ENCODE measurements around the gene MAOA.

GRCh38 chrX:43682726-43683125 is 26.6 kb downstream of the MAOA start:
- TF ChIP-seq CTCF (IDR thresholded peaks at IDR 0.05; ENCODE audit: low read length) (no peak), EZH2phosphoT487 (IDR thresholded peaks at IDR 0.05; ENCODE audit: low read length) (no peak), EZH2 (optimal IDR thresholded peaks at IDR 0.05; ENCODE audit: low read depth, low read length) (no peak)

Data from MM.1S (cell line).